HepG2 (cell line): ENCODE data around the gene PPP4C. TPM values are rescaled to one million over a fixed set of nuclear protein-coding genes. Genes with fewer than 3 reads are reported as not detected.
A peak's percentile ranks its signal among the peaks of the same experiment; 100 is the strongest.

Source experiments
- CAMTA2 ChIP-seq: sonication (generic); formaldehyde crosslinking; IDR thresholded peaks from 2 replicates; pipeline ENCODE4 v1.4.0; 2020; ENCODE audit warnings: mild to moderate bottlenecking, missing genetic modification reagents, borderline replicate concordance
- CHD2 ChIP-seq: IDR thresholded peaks from 2 replicates; pipeline ENCODE4 v1.6.1; 2011; ENCODE audit warnings: low read depth, low read length, improper control_type of control experiment
- KDM1A ChIP-seq: IDR thresholded peaks from 2 replicates; pipeline ENCODE4 v1.6.1; 2016; ENCODE audit warnings: missing compliant biosample characterization
- MED13 ChIP-seq: sonication (generic); formaldehyde crosslinking; IDR thresholded peaks from 2 replicates; pipeline ENCODE4 v1.5.0; 2020; ENCODE audit warnings: missing genetic modification reagents
- MIER2 ChIP-seq: IDR thresholded peaks from 2 replicates; pipeline ENCODE4 v1.6.1; 2016; ENCODE audit warnings: missing biosample characterization, missing genetic modification reagents
- RBM22 ChIP-seq: fragments of 200-400 bp; formaldehyde crosslinking; optimal IDR thresholded peaks from 2 replicates; pipeline ENCODE3; 2017; ENCODE audit warnings: mild to moderate bottlenecking, low read length, moderate library complexity
- ZKSCAN8 ChIP-seq: IDR thresholded peaks from 2 replicates; pipeline ENCODE4 v1.6.1; 2016; ENCODE audit warnings: borderline replicate concordance, missing genetic modification reagents, missing compliant biosample characterization
- ZNF496 ChIP-seq: sonication (generic); formaldehyde crosslinking; IDR thresholded peaks from 2 replicates; pipeline ENCODE4 v1.8.1; 2023; ENCODE audit warnings: mild to moderate bottlenecking, moderate library complexity, missing genetic modification reagents; ENCODE audit not compliant: insufficient replicate concordance
- ZNF605 ChIP-seq: sonication (generic); formaldehyde crosslinking; IDR thresholded peaks from 2 replicates; pipeline ENCODE4 v1.8.0; 2022; ENCODE audit warnings: mild to moderate bottlenecking, missing genetic modification reagents
- ZNF720 ChIP-seq: sonication (generic); formaldehyde crosslinking; IDR thresholded peaks from 2 replicates; pipeline ENCODE4 v1.4.0; 2020; ENCODE audit warnings: missing genetic modification reagents
- ZNF746 ChIP-seq: sonication (generic); formaldehyde crosslinking; IDR thresholded peaks from 2 replicates; pipeline ENCODE4 v1.8.0; 2022; ENCODE audit warnings: mild to moderate bottlenecking, missing genetic modification reagents
- polyA plus RNA-seq, 8 experiments: library from polyadenylated mRNA; depleted of rRNA in 3 of 8; stranded (reverse) in 7 of 8; unstranded in 1 of 8; fragments of >200 nt; fragmentation: Illumina TruSeq in 4 of 8; extraction: Trizol in 4 of 8; gene quantifications; 2 replicates each; pipeline versions ENCODE4 v1.2.1 to v1.2.3, GENCODE V29; 2011 to 2016; ENCODE audit warnings: low read depth in 4 of 8, missing spikeins in 1 of 8, mixed read lengths in 1 of 8; ENCODE audit not compliant: insufficient read depth in 1 of 8
- total RNA-seq, 5 experiments: library from RNA; depleted of rRNA; stranded (reverse); fragments of >200 nt; fragmentation: Illumina TruSeq; extraction: Trizol; gene quantifications; 2 replicates each; pipeline ENCODE4 v1.2.3, GENCODE V29; 2016; ENCODE audit warnings: low read depth in 1 of 5
- TF ChIP-seq, protein P1 (sequence below): sonication (generic); formaldehyde crosslinking; IDR thresholded peaks from 2 replicates; pipeline ENCODE4 v1.4.0; 2020; ENCODE audit warnings: mild to moderate bottlenecking, missing genetic modification reagents
- TF ChIP-seq, protein P2 (sequence below): sonication (generic); formaldehyde crosslinking; IDR thresholded peaks from 2 replicates; pipeline ENCODE4 v1.5.0; 2020; ENCODE audit warnings: mild to moderate bottlenecking, missing genetic modification reagents
- TF ChIP-seq, protein P3 (sequence below): sonication (generic); formaldehyde crosslinking; IDR thresholded peaks from 2 replicates; pipeline ENCODE4 v1.4.0; 2020; ENCODE audit warnings: missing genetic modification reagents, borderline replicate concordance

The PPP4C gene
- total and polyA plus RNA-seq, 2 of the 13 experiments (the other 11 are each of a cell fraction or from before 2014, with no cell fraction given) = 176 to 220 TPM

DNA sequence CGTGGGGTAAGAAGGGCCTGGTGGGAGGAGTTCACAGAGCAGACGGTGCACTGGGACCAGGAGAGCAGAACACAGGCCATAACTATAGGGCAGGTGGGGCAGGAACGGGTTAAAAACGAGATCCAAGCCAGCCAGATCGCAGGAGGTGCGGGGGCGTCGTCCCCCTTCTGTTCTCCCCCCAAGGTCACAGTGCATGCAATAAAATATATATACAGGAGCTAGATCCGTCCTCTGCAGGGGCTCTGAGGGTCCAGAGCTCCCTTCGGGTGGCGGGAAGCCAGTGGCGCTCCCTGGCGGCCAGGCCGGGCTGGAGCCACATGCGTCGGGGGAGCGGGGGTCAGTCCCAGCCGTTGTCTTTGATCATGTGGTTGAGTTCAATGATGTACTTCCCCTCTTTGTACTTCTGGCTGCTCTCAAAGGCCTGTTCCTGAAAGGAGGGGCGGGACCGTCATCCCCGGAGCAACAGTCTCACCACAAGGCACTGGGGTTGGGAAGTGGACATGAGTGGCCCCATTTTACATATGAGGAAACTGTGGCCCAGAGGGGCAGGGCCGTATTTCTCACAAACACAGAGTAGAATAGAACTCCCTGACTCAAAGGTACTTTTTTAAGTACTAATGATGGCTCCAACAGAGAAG lies 16.7 kb downstream of the PPP4C start (continued):
- TF ChIP-seq, protein P1, sequence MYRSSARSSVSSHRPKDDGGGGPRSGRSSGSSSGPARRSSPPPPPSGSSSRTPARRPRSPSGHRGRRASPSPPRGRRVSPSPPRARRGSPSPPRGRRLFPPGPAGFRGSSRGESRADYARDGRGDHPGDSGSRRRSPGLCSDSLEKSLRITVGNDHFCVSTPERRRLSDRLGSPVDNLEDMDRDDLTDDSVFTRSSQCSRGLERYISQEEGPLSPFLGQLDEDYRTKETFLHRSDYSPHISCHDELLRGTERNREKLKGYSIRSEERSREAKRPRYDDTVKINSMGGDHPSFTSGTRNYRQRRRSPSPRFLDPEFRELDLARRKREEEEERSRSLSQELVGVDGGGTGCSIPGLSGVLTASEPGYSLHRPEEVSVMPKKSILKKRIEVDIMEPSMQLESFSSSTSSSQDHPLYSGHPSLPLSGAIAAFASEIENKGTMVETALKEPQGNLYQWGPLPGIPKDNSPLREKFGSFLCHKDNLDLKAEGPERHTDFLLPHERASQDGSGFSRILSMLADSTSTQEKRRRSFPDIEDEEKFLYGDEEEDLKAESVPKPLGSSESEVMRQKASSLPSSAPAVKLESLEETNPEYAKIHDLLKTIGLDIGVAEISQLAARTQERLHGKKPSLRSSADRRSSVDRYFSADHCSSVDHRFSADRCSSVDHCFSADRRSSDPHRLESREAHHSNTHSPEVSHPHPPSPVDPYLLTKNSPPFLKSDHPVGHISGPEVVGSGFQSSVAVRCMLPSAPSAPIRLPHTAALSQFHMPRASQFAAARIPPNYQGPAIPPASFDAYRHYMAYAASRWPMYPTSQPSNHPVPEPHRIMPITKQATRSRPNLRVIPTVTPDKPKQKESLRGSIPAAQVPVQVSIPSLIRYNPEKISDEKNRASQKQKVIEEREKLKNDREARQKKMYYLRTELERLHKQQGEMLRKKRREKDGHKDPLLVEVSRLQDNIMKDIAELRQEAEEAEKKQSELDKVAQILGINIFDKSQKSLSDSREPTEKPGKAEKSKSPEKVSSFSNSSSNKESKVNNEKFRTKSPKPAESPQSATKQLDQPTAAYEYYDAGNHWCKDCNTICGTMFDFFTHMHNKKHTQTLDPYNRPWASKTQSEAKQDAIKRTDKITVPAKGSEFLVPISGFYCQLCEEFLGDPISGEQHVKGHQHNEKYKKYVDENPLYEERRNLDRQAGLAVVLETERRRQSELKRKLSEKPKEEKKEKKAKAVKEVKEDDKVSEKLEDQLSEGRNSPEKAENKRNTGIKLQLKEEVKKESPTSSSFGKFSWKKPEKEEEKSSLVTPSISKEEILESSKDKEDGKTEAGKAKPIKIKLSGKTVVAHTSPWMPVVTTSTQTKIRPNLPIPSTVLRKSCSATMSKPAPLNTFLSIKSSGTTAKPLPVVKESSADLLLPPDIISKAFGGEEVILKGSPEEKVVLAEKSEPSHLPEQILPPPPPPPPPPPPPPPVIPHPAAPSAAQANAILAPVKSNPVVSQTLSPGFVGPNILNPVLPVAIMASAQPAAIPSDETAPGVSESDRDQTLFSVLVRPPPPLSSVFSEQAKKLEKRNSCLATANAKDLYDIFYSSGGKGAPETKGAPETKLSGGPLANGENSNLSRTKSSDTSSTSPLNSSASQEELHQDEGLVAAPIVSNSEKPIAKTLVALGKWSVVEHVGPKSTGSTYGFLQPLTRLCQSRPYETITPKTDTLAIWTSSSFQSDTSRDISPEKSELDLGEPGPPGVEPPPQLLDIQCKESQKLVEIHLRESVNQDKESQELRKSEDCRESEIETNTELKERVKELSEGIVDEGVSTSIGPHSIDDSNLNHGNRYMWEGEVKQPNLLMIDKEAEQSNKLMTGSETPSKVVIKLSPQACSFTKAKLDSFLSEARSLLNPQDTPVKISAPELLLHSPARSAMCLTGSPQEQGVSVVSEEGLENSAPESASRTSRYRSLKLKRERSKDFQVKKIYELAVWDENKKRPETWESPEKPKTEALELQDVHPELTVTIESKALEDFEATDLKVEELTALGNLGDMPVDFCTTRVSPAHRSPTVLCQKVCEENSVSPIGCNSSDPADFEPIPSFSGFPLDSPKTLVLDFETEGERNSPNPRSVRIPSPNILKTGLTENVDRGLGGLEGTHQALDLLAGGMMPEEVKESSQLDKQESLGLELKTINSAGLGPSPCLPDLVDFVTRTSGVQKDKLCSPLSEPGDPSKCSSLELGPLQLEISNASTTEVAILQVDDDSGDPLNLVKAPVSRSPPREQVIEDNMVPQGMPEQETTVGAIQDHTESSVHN = 0 out of 2 replicates have a peak, but pooled peaks have one; percentile 74
- TF ChIP-seq CAMTA2 (no peak), ZNF720 (no peak), KDM1A (peak; percentile 98), MED13 (CRISPR knock-in tag) (no peak), CHD2 (no peak), ZNF496 (CRISPR knock-in tag) (no peak), ZNF605 (CRISPR knock-in tag) (peak; percentile 85), MIER2 (CRISPR knock-in tag) (no peak), RBM22 (no peak), ZKSCAN8 (peak; percentile 14; the same call in 1 of the 2 replicates), ZNF746 (CRISPR knock-in tag) (peak; percentile 31; the same call in 1 of the 2 replicates)
- TF ChIP-seq, protein P2, sequence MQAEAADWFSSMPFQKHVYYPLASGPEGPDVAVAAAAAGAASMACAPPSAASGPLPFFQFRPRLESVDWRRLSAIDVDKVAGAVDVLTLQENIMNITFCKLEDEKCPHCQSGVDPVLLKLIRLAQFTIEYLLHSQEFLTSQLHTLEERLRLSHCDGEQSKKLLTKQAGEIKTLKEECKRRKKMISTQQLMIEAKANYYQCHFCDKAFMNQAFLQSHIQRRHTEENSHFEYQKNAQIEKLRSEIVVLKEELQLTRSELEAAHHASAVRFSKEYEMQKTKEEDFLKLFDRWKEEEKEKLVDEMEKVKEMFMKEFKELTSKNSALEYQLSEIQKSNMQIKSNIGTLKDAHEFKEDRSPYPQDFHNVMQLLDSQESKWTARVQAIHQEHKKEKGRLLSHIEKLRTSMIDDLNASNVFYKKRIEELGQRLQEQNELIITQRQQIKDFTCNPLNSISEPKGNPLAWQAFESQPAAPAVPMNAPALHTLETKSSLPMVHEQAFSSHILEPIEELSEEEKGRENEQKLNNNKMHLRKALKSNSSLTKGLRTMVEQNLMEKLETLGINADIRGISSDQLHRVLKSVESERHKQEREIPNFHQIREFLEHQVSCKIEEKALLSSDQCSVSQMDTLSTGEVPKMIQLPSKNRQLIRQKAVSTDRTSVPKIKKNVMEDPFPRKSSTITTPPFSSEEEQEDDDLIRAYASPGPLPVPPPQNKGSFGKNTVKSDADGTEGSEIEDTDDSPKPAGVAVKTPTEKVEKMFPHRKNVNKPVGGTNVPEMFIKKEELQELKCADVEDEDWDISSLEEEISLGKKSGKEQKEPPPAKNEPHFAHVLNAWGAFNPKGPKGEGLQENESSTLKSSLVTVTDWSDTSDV = peak; percentile 73
- TF ChIP-seq, protein P3, sequence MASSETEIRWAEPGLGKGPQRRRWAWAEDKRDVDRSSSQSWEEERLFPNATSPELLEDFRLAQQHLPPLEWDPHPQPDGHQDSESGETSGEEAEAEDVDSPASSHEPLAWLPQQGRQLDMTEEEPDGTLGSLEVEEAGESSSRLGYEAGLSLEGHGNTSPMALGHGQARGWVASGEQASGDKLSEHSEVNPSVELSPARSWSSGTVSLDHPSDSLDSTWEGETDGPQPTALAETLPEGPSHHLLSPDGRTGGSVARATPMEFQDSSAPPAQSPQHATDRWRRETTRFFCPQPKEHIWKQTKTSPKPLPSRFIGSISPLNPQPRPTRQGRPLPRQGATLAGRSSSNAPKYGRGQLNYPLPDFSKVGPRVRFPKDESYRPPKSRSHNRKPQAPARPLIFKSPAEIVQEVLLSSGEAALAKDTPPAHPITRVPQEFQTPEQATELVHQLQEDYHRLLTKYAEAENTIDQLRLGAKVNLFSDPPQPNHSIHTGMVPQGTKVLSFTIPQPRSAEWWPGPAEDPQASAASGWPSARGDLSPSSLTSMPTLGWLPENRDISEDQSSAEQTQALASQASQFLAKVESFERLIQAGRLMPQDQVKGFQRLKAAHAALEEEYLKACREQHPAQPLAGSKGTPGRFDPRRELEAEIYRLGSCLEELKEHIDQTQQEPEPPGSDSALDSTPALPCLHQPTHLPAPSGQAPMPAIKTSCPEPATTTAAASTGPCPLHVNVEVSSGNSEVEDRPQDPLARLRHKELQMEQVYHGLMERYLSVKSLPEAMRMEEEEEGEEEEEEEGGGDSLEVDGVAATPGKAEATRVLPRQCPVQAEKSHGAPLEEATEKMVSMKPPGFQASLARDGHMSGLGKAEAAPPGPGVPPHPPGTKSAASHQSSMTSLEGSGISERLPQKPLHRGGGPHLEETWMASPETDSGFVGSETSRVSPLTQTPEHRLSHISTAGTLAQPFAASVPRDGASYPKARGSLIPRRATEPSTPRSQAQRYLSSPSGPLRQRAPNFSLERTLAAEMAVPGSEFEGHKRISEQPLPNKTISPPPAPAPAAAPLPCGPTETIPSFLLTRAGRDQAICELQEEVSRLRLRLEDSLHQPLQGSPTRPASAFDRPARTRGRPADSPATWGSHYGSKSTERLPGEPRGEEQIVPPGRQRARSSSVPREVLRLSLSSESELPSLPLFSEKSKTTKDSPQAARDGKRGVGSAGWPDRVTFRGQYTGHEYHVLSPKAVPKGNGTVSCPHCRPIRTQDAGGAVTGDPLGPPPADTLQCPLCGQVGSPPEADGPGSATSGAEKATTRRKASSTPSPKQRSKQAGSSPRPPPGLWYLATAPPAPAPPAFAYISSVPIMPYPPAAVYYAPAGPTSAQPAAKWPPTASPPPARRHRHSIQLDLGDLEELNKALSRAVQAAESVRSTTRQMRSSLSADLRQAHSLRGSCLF (CRISPR knock-in tag) = no peak
